AG10803 (cell line): ENCODE results near the gene DHRS7C.

Experiments used
- DNase-seq: peaks from one replicate; pipeline ENCODE4 v3.0.0; 2010; ENCODE audit warnings: low read depth
- H3K4me3 ChIP-seq: 2 replicates; pipeline ENCODE4 v1.5.1; 2011; ENCODE audit warnings: mild to moderate bottlenecking, low read length, control low read depth
- CTCF ChIP-seq: conservative IDR thresholded peaks from 2 replicates; pipeline ENCODE4 v1.5.1; 2011; ENCODE audit warnings: mild to moderate bottlenecking, low read length, control low read depth, inconsistent platforms

DHRS7C gene

GRCh38 chr17:9783050-9783449 lies 8.3 kb downstream of the DHRS7C start:
- H3K4me3 ChIP-seq, result no peak overlapping the region
- no peak for DNase-seq
- no peak for TF ChIP-seq CTCF

GRCh38 chr17:9780552-9780951 lies 10.8 kb downstream of the DHRS7C start:
- TF ChIP-seq CTCF, result no peak
- DNase-seq, result no peak
- H3K4me3 ChIP-seq, result no peak overlapping the region

- TF ChIP-seq CTCF, result no peak
- H3K4me3 ChIP-seq, result no peak overlapping the region
- no peak for DNase-seq
These were observed 14.5 kb downstream of the DHRS7C start for GRCh38 chr17:9776911-9777310.

GRCh38 chr17:9772658-9773057 lies 18.7 kb downstream of the DHRS7C start:
- TF ChIP-seq CTCF, result no peak
- H3K4me3 ChIP-seq, result no peak overlapping the region
- DNase-seq, result no peak

GRCh38 chr17:9771465-9771864 lies 19.9 kb downstream of the DHRS7C start:
- no peak overlapping the region for H3K4me3 ChIP-seq
- no peak for DNase-seq
- no peak for TF ChIP-seq CTCF

GRCh38 chr17:9769036-9769695 lies 22.2 kb downstream of the DHRS7C start:
- H3K4me3 ChIP-seq, result no peak overlapping the region
- DNase-seq, result no peak
- TF ChIP-seq CTCF, result no peak

GRCh38 chr17:9768381-9768934 lies 22.9 kb downstream of the DHRS7C start:
- peak; percentile 44 for DNase-seq
- H3K4me3 ChIP-seq, result no peak overlapping the region
- peak; percentile 54 for TF ChIP-seq CTCF
